HG03103 (cell line): ENCODE measurements around the gene KLHL25.

Experiments used
- ATAC-seq: cut with Tn5 transposase; IDR thresholded peaks from one replicate; pipeline ENCODE4 v1.9.1; 2021; ENCODE audit warnings: low read depth; ENCODE audit not compliant: unreplicated experiment

KLHL25 gene

DNA sequence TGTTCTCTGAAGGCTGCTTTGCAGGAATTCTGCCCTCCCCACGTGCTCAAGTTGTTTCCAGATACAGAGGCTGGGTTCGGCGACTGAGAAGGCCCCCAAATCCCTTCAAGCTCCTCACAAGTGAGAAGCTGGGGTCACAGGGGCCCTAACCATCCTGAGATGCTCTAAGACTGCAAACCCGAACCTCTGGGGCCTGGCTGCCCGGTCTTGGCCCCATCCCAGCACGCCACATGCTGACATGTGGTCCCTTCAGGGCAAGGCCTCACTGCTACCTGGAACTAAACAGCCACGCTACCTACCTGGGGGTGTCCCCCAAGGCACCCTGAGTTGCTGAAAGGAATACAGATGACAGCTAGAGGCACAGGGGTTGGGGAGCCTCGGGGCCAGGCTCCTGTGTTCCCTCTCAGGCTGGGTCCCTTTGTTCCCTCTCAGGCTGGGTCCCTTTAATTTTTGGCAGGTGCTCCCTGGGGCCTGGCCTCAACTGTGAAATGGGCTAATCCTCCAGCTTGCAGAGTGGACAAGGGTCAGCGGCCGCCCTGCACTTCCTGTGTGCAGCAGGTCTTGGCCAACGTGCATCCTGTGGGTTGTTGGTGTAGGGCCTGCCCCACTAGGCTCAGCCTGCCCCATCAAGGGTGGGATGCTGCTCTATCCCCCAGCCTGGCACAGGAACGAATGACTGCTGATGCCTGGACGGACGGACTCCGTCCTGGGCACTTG is 32.5 kb downstream of the KLHL25 start:
- ATAC-seq: no peak

DNA sequence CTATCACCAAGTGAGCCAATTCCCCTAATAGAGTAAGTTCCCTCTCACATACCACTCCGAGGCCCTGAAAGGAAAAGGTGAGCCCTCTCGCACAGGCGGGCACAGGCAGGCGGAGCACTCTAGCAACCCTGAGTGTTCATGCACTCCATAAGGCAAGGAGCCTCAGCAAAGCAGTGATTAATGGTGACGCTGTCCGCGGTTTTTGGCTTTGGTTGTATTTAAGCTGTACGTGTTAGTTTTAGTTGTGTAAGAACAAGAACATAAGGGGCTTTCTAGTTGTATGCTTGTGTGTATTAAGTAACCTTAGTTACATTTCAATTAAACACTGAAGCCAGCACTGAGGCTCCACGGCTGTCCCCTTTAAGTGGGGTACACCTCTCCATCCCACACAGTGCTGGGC is 33.1 kb downstream of the KLHL25 start:
- ATAC-seq: no peak

DNA sequence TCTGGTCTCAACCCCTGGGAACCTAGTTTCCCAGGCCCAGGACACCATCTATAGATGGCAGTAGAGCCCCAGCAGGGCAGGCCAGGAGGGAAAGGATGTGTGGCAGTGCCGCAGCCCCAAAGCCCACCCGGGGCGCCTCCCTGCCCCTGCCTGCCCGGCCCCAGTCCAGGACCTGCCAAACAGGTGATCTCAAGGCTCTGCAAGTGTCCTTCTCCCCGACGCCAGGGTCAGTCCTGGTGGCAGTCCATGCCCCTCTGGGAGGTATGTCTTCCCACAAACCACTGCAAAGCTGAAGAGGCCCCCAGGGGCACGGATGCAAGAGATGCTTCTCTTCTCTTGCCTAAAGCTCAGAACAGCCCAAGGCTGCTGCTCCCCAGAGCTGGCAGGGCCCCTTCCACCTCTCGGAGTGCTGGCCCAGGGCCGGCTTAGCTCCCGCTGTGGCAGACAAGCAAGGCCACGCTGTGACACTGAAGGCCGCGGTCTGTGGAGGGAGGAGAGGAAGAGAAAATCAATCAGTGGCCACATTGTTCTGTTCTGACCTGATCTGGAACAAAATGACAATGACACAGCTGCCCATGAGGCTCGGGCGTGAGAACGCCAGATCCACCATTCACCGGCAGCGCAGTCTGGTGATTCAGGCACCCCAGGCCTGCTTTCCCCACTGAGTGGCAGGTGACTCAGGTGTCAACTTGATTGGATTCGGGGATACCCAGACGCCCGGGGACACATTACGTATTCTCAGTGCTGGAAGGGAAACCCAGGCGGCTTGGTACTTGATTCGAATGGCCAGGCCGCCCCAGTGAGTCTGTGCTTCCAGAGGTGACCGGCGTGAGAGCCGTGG is 34.0 kb downstream of the KLHL25 start:
- ATAC-seq: no peak

DNA sequence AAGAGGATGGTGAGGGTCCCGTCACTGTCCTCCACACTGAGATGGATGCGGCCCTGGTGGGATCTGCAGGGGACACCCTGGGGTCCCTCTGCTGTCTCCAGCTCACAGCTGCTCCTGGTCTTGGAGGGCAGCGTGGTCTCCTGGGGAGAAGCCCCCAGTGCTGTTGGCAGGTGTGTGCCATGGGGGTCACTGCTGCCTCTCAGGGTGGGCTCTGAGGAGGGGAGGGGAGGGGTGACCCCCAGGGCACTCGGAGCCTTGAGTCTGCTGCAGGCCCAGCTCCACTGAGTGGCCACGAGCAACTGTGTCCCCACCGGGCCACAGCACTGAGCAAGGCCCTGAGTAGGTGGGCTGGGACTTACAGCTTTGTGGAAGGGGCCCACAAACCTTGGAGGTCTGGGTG is 34.7 kb downstream of the KLHL25 start:
- ATAC-seq: no peak

DNA sequence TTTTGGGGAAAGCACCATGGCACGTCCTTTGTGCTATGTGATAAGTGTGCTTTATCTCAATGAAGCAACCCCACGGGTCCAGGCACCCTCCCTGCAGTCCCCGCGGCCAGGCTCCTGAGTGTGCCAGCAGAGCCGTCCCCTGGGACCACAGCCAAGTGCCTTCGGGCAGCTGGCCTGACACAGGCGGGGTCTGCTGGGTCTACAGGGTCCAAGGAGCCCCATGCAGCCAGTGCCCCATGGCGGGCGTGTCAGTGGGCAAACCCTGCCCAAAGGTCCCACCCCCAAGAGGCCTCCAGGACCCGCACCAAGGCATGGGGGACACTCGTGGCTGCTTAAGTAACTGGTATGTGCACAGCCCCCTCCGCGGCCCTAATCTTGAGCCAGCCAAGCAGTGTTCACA is 35.3 kb downstream of the KLHL25 start:
- ATAC-seq: no peak

DNA sequence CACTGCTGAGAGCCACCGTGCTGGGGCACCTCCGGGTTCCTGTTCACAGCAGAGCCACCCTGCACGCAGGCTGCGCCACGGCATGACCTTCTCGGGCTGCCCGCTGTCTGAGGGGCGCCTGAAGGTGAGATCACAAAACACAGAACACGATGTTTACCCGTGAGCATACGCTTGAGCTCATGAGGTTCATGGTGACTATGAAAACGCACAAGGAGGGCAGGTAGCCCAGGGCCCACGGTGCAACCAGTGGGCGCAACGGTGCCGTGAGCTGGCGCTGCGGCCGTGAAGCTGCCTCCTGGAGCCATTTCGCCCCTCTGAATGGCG is 36.1 kb downstream of the KLHL25 start:
- no peak for ATAC-seq

DNA sequence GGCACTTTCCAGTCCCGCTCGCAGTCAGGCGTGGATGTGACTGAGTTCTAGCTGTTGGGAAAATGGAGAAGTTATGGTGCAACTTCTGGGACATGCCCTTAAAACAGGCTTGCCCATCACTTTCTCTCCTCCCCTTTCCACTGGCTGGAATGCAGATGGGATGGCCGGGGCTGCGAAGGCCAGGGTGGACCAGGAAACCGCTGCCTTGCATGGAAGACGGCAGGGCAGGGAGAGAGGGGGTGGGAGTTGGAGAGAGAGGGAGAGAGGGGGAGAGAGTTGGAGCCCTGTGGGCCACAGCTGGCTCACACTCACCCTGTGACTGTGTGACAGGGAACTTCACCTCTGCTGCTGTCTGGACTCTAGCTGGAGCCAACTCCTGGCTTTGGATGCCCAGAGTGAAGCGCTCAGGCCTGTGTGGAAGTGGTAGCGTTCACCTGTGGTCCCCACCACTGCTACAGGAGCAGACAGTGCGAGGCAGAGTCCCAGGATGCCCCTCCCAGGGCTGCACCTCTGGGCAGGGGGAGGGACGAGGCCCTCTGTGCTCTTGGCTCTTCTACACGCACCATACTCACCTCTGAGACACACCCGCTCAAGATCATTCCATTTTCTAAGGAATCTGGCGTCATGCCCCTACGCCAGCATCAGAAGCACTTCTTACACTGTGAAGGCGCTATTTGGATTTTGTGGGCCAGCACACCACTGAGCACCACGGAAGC is 36.6 kb downstream of the KLHL25 start:
- no peak for ATAC-seq

DNA sequence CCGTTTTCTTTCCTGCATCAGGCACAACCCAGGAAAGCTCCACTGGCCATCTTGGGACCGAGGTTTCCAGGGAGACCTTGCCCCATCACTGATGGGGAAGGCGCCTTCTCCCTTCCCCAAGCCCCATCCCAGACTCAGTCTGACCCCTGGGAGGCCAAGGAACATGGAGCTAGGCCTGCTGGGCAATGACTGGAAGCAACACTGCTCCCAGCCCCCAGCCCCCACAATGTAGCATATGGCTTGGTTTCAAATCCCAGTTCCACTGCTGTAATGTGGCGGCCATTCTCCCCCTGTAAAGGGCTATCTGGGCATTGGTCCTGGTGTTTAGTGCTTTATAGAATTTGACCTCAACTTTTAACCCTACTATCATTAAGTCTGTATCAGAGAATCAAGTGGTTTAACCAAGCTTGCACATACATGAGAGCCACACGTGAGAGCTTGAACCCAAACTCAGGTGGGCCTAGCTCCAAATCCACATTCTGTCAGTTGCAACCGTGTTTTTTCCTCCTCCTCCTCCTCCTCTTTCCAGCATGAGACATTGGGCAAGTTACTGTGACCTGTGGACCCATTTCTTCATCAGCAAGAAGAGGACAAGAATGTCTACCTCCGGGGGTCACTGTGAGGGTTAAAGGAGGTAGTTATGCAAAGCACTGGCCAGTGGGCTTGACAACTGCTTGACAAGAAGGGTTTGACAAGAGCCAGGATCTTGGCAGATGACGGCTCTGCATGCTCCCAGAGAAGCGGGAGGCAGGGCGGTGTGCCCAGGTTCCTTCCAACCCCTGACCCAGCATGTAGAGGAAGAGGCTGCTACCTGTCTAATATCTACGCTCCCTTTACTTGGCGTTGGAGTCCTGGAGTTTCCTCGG is 37.4 kb downstream of the KLHL25 start:
- ATAC-seq: no peak

DNA sequence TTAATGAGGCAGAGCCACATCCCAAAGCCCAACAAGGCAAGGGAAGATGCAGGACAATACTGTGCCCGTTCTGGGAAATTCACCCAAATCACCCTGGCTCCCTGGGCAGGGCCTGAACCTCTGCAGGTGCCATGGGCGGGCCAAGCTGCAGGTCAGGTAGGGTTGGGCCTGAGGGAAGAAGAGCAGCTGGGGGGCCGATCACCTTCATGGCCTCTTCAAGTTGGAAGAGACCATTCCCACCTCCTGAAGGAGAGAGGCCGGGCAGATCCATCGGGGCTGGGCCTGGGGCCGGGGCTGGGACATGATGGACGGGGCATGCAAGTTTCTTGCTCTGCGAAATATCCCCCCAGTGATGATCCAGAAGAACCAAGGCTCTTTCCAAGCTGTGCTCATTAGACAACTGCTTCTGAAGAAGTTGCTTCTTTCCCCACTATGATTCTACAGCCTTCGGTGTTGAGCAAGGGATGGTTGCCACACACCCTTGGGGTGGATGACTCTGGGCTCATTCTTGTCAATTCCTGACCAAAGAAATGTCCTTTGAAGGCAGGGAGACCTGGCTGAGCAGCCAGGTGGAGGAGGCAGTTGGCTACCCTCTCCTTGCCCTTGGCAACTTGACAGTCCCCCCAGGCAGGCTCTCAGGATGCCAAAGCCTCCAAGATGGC is 38.2 kb downstream of the KLHL25 start:
- no peak for ATAC-seq

DNA sequence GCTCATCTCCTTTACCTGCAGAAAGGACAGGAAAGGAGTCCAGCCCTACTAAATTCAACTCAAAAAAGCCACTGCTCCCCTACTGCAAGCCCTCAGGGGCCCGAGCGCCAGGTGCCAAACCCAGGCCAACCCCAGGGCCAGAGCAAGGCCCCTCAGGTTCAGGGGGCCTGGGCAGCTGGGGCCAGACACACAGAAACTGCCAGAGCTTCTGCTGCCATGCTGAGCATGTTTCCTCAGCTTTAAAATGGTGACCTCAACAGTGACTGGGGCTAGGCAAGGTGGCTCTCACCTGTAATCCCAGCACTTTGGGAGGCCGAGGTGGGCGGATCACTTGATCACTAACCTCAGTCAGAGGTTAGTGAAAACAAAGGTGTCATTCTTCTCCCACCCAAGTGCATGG is 38.8 kb downstream of the KLHL25 start:
- no peak for ATAC-seq

DNA sequence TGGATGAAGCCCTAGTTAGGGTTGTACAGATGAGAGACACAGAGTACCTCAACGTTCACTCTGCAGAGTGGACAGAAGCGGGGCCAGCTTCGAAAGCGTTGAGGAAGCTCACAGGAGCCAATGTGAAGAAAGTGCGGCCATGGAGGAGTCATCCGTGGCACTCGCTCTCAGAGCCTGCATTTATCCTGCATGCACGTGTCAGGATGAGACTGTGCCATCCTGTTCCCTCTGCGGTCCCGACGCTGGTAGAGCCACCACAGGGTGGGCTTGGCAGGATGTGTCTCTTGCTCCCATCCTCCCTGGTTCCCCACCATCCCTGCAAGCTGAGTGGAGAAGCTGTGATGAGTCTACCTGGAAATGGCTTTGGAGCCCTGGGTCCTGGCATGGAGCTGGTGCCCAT is 39.3 kb downstream of the KLHL25 start:
- ATAC-seq: no peak

DNA sequence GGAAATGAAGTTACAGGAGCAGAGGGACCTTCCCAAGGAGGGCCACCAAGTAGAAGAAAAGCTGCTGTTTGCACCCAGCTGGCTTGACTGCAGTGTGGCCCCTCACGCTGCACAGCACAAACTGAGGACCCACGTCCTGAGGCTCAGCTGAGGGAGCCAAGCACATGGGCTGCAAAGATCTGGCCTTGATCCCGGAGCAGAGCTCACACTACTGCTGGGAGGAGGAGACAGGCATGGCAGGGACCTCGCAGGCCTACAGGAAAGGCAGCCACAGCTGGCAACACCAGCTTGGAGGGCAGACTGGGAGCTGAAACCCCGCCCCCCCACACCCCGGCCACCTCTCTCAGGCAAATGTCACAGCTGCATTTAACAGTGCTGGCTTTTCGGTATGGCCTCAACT is 39.7 kb downstream of the KLHL25 start:
- no peak for ATAC-seq

DNA sequence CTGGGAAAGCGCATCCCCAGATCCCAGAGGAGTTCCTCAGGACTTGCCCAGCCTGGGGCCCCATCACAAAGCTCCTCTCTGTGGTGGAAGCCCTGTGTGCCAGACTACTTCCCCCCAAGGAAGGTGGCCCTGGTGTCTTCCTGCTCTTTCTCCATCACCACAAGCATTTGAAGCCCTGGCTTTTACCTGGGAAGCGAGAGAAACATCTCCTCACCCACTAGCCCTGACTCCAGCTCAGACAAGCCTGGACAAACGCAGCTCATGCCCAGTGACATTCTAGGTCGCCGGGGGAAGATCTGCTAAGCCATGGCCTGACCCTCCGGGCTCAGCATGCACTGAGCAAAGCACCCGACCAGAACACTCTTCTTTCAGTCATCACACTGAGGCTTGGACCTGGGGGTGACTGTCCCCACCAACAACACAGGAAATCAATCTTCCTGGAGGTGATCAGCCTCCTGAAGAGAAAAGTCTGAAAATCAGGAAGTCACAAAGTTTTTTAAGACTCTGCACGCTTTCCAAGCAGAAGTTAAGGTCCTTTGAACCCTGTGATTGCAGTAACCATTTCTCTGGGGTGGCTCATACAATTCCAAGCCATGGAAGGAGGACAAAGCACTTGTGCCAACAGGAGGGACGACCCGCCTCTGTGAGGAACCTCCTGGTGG is 40.8 kb downstream of the KLHL25 start:
- ATAC-seq: no peak

DNA sequence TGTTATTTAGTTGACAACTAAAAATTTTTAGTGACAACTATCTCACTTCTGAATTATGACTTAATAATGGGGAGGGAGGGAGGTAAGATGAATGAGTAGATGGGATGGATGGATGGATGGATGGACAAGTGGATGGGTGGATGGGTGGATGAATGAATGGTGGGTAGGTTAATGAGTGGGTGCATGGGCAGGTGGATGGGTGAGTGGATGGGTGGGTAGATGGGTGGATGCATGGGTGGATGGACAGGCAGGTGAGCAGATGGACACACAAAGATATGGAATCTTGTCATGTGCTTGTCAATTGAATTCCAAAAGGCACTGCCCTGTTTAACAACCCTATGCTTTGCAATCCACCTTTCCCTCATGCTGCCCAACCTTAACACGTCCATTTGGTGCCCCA is 41.5 kb downstream of the KLHL25 start:
- ATAC-seq: no peak

DNA sequence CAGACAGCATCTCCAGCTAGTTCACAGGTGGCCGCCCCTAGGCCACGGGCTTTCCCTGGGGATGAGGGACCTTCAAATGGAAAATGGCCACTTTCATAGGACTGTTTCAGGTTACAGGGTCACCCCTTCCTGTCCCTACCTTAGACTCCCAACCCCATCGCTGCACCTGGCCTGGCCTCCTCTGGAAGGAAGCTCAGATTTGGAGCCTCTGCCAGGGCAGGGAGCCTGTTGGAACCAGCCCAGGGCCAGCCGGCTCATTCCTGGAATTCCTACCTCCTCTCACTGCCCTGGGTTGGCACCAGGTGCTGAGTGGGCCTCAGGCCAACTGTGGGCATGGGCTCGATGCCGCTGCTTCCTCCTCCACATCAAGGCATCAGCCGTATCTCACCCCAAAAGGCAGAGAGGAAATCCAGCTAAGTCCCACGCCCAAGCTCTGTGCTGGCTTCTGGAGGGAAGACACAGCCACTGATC is 42.2 kb downstream of the KLHL25 start:
- ATAC-seq: no peak

DNA sequence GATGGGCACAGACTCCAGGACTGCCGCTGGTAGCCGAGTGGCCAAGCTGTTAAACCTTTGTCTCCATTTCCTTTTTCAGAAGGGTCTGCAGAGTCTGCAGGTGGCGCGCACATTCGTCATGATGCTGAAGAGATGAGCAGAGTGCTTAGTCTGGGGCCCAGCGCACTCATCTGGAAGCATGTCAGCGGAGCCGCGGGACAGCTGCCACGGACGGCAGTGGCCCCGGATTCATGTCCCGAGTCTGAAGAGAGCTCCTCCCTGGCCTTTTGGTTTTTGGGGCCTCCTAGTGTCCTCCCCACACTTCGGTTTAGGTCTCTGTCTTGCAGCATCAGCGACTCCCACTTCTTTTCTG is 42.6 kb downstream of the KLHL25 start:
- no peak for ATAC-seq

DNA sequence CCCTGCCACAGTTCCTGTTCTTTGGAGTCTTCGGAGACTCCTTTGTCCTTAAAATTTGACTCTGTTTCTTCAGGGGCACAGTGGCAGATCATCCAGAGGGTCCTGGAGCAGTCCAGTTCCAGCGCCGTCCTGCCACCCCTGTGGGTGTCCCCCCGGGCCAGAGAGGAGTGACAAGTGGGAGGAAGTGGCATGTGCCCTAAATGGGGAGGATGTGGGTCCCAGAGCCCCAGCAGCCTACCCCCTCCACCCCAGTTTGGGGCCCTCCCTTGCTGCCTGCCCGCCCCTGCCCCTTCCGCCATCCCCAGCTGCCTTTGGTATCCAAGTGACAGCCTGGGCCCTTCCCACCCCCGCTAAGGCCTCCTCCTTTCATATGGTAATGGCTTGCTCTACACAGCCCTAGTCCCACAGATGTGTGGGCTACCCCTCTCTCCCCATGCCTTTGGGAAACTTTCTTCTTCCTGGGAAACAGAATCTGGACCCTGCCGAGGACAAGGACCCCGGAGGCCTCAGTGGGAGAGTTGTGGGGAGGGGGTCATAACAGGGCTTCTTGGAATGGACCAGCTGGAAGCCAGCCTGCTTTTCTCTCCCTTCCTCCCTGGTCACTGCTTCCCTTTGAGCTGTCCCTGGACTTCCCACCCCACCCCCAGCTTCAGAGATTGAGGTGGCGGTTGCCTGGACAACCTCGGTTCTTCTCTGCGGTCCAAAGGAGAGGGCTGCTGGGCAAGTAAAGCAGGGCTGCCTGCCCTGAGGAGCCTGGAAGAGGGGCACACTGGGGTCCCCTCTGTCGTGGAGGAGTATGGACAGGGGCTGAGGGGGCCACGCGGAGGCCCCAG is 43.2 kb downstream of the KLHL25 start:
- ATAC-seq: no peak

DNA sequence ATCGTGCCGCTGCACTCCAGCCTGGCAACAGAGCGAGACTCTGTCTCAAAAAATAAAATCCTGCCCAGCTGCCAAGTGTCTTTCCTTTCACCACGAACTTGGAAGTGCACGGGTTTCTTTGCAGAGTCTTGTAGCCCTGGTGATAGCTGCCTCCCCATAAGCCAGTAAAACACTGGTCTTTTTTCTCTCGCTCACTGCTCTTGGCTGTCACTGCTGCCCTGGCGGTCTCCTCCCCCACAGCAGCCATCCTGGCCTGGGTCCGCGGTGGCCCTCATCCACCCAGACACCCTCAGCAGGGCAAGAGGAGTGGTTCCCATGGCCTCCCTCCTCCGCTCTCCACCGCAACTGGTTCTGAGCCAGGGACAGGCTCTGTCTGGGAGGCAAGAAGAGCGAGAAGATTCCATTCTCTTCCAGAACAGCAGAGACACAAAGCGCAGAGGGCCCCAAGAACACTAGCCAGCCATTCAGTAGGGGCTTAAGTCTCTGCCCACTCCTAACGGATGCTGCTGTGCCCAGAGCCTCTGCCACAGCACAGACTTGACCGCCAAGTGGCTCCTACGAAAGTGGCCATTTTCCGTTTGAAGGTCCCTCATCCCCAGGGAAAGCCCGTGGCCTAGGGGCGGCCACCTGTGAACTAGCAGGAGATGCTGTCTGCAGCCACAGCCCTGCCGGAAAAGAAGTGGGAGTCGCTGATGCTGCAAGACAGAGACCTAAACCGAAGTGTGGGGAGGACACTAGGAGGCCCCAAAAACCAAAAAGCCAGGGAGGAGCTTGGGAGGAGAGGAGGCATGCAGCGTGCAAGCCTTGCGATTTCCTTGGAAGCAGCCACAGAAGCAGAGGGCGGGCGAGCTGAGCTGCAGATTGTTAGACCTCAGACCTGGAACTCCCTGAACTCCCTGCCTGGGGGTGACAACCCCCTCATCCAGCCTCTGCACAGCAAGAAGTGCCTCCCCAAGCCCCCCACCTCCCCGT is 44.1 kb downstream of the KLHL25 start:
- ATAC-seq: no peak
